ENCODE measurements around the gene PRDM11.

GRCh38 chr11:45162064-45162375 is 15.6 kb downstream of the PRDM11 start:
- TF ChIP-seq CTCF (IDR thresholded peaks at IDR 0.05) (no peak), EP300 (IDR thresholded peaks at IDR 0.05) (no peak)

Measured in stomach (tissue), 4 donors.